ENCODE measurements around the gene SF3B1. TPM values are rescaled to one million over a fixed set of nuclear protein-coding genes. Genes with fewer than 3 reads are reported as not detected.

The SF3B1 gene
- total RNA-seq, 5 donors from 2014 or later (not counting 1 experiment from before 2014, with no cell fraction given), result 468 to 579 (median 497) TPM

DNA sequence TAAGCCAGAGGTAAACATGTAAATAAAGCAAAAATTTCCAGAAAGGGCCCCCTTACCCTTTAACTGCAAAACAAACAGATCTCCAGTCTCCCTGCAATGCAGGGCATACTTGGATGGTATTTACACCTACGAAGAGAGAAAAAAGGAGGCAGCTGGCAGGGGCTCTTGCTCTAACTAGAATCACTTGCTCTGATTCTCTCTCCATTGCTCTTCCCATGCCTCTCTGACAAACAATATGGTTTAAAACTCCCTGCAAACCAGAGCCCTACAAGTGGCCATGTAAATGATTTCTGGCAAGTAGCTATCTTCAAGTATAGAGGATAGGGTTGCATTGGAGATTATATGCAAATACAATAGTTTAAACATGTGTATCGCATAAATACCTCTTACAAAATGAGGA is 35.9 kb downstream of the SF3B1 start:
- POLR2A ChIA-PET, result interaction anchor here in 1 of 2 donors (0.6 to 0.7 kb wide), 3 partner anchors 71 to 369 kb away, joined by 3 read pairs; no protein-coding TSS in a partner anchor
- Histone ChIP-seq H3K36me3 (ENCODE audit: control insufficient read depth in 2 of 2, extremely low read depth in 1 of 2, insufficient read depth in 1 of 2, low read length in 1 of 2) (peaks cover 14 to 98% of the 10 kb centered on the region in 2 donors), H3K4me1 (ENCODE audit: control insufficient read depth in 1 of 2, extremely low read depth in 1 of 2, insufficient read depth in 2 of 2, low read length in 2 of 2) (no peaks in the 10 kb centered on the region), H3K27me3 (replicated peaks in 1 of 2; ENCODE audit: control insufficient read depth in 2 of 2, extremely low read depth in 1 of 2, insufficient read depth in 2 of 2, low read length in 1 of 2) (no peaks in the 10 kb centered on the region), H3K9me3 (no peaks in the 10 kb centered on the region), H3K27ac (ENCODE audit: low read length) (no peak overlapping the region), H3K4me3 (ENCODE audit: control insufficient read depth in 1 of 2, extremely low read depth in 1 of 2, low read length in 1 of 2) (no peak overlapping the region)
- ATAC-seq (replicated peaks in 1 of 4), result no peak
- peaks cover 74% of the 10 kb centered on the region for H3K36me3 Mint-ChIP-seq
- H3K9me3 Mint-ChIP-seq, result no peaks in the 10 kb centered on the region
- WGBS (ENCODE audit: insufficient coverage), result no CpG with 5 or more reads among the region's 2 CpGs
- H3K4me1 Mint-ChIP-seq, result peaks cover 0 to 1% (median 0%) of the 10 kb centered on the region in 3 donors
- DNase-seq, result no peak
- no peak overlapping the region for H3K27ac Mint-ChIP-seq
- CTCF ChIA-PET, result interaction anchor here in 1 of 2 donors (2.1 kb wide), 1 partner anchor 286 kb away, joined by 6 read pairs; no protein-coding TSS in a partner anchor
- H3K4me3 Mint-ChIP-seq, result no peak overlapping the region
- H3K27me3 Mint-ChIP-seq, result no peaks in the 10 kb centered on the region

DNA sequence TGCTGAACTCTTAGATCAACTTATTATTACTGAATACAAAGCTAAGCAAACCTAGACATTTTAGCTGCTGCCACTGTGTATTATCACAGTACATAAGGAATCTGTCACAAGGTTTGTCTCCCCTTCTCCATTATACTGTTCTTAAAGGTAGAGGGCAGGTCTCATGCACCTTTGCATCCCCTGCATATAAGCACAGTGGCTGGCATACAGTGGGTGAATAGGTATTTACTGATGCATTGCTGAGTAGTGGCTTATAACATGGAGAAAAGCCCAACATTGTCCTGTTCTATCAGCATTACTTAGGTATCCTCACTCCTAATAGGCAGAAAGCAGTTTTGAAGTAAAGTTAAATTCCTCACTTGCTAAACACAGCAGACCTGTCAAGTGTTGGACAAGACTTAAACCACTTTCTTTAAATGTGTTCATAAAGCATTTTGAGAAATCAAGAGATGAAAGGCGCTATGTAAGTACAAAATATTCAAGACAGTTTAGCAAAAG is 43.6 kb downstream of the SF3B1 start:
- Mint-ChIP-seq H3K36me3 (peaks cover 29% of the 10 kb centered on the region), H3K9me3 (no peaks in the 10 kb centered on the region), H3K27me3 (no peaks in the 10 kb centered on the region), H3K27ac (peak overlapping the region in 1 of 2 donors; percentile 36), H3K4me1 (no peaks in the 10 kb centered on the region), H3K4me3 (no peak overlapping the region)
- CTCF ChIA-PET, result no interaction called here
- Histone ChIP-seq H3K4me3 (ENCODE audit: control insufficient read depth in 1 of 2, extremely low read depth in 1 of 2, low read length in 1 of 2) (no peak overlapping the region), H3K4me1 (ENCODE audit: control insufficient read depth in 1 of 2, extremely low read depth in 1 of 2, insufficient read depth in 2 of 2, low read length in 2 of 2) (no peaks in the 10 kb centered on the region), H3K9me3 (no peaks in the 10 kb centered on the region), H3K36me3 (ENCODE audit: control insufficient read depth in 2 of 2, extremely low read depth in 1 of 2, insufficient read depth in 1 of 2, low read length in 1 of 2) (peaks cover 13 to 49% of the 10 kb centered on the region in 2 donors), H3K27ac (ENCODE audit: low read length) (no peak overlapping the region), H3K27me3 (replicated peaks in 1 of 2; ENCODE audit: control insufficient read depth in 2 of 2, extremely low read depth in 1 of 2, insufficient read depth in 2 of 2, low read length in 1 of 2) (no peaks in the 10 kb centered on the region)
- POLR2A ChIA-PET, result interaction anchor here (0.5 to 0.7 kb wide), 4 partner anchors 10 to 199 kb away, joined by 3 to 8 read pairs (median 4); no protein-coding TSS in a partner anchor
- DNase-seq, result no peak
- peak in 1 of 4 experiments; percentile 6 for ATAC-seq (replicated peaks in 1 of 4)
- WGBS (ENCODE audit: insufficient coverage), result no CpG with 5 or more reads among the region's 1 CpG

GRCh38 chr2:197388866-197389587 is 45.8 kb downstream of the SF3B1 start:
- WGBS (ENCODE audit: insufficient coverage), result 96% methylated on average over 3 of the region's 5 CpGs
- Mint-ChIP-seq H3K9me3 (no peaks in the 10 kb centered on the region), H3K27ac (peak overlapping the region; percentile 2 to 19), H3K27me3 (no peaks in the 10 kb centered on the region), H3K4me3 (no peak overlapping the region), H3K4me1 (peaks cover 4 to 10% (median 7%) of the 10 kb centered on the region in 3 donors), H3K36me3 (peaks cover 13% of the 10 kb centered on the region)
- H3K27me3 ChIP-seq (replicated peaks in 1 of 2; ENCODE audit: control insufficient read depth in 2 of 2, extremely low read depth in 1 of 2, insufficient read depth in 2 of 2, low read length in 1 of 2), result no peaks in the 10 kb centered on the region
- no peaks in the 10 kb centered on the region for H3K4me1 ChIP-seq (ENCODE audit: control insufficient read depth in 1 of 2, extremely low read depth in 1 of 2, insufficient read depth in 2 of 2, low read length in 2 of 2)
- H3K4me3 ChIP-seq (ENCODE audit: control insufficient read depth in 1 of 2, extremely low read depth in 1 of 2, low read length in 1 of 2), result no peak overlapping the region
- POLR2A ChIA-PET, result no interaction called here
- DNase-seq, result no peak
- CTCF ChIA-PET, result interaction anchor here in 1 of 2 donors (0.9 kb wide), 1 partner anchor 261 kb away, joined by 3 read pairs; no protein-coding TSS in a partner anchor
- H3K9me3 ChIP-seq, result no peaks in the 10 kb centered on the region
- peaks cover 8 to 27% of the 10 kb centered on the region in 2 donors for H3K36me3 ChIP-seq (ENCODE audit: control insufficient read depth in 2 of 2, extremely low read depth in 1 of 2, insufficient read depth in 1 of 2, low read length in 1 of 2)
- ATAC-seq (replicated peaks in 1 of 4), result peak in 2 of 4 experiments; percentile 17 to 26
- no peak overlapping the region for H3K27ac ChIP-seq (ENCODE audit: low read length)

- ATAC-seq (replicated peaks in 1 of 4), result no peak
- H3K4me1 Mint-ChIP-seq, result peaks cover 7 to 17% (median 8%) of the 10 kb centered on the region in 3 donors
- ChIA-PET CTCF (interaction anchor here (0.5 to 1.5 kb wide), 3 partner anchors 12 to 274 kb away, joined by 3 to 6 read pairs (median 4); no protein-coding TSS in a partner anchor), POLR2A (interaction anchor here (0.5 to 0.6 kb wide), 2 partner anchors 11 to 15 kb away, joined by 4 read pairs; no protein-coding TSS in a partner anchor)
- H3K27ac Mint-ChIP-seq, result no peak overlapping the region
- no peak overlapping the region for H3K4me3 Mint-ChIP-seq
- Histone ChIP-seq H3K9me3 (no peaks in the 10 kb centered on the region), H3K4me3 (ENCODE audit: control insufficient read depth in 1 of 2, extremely low read depth in 1 of 2, low read length in 1 of 2) (no peak overlapping the region), H3K27ac (ENCODE audit: low read length) (no peak overlapping the region), H3K27me3 (replicated peaks in 1 of 2; ENCODE audit: control insufficient read depth in 2 of 2, extremely low read depth in 1 of 2, insufficient read depth in 2 of 2, low read length in 1 of 2) (no peaks in the 10 kb centered on the region), H3K36me3 (ENCODE audit: control insufficient read depth in 2 of 2, extremely low read depth in 1 of 2, insufficient read depth in 1 of 2, low read length in 1 of 2) (peaks cover 0 to 10% of the 10 kb centered on the region in 2 donors), H3K4me1 (ENCODE audit: control insufficient read depth in 1 of 2, extremely low read depth in 1 of 2, insufficient read depth in 2 of 2, low read length in 2 of 2) (no peaks in the 10 kb centered on the region)
- no peaks in the 10 kb centered on the region for H3K27me3 Mint-ChIP-seq
- H3K36me3 Mint-ChIP-seq, result peaks cover 9% of the 10 kb centered on the region
- no peaks in the 10 kb centered on the region for H3K9me3 Mint-ChIP-seq
- DNase-seq, result no peak
- WGBS (ENCODE audit: insufficient coverage), result no CpG with 5 or more reads among the region's 8 CpGs
Measured at GRCh38 chr2:197387179-197387578, 47.6 kb downstream of the SF3B1 start.

DNA sequence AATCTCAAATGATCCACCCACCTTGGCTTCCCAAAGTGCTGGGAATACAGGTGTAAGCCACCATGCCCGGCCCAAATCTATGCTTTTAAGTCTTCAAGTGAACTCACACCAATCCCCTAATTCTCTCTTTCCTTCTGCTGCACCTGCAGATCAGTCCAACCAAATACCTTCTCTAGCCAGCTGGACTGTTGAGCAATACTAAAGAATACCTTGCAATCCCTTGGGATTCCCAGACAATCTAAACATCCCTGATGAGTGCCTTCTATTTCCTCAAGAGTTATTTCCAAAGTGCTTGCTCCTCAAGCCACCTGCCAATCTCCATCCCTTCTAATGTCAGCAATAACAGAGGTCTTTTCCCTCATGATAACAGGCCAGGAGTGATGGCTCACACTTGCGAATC is 48.6 kb downstream of the SF3B1 start:
- H3K9me3 ChIP-seq, result no peaks in the 10 kb centered on the region
- WGBS (ENCODE audit: insufficient coverage), result 92% methylated on average over 1 of the region's 2 CpGs
- H3K27me3 ChIP-seq (replicated peaks in 1 of 2; ENCODE audit: control insufficient read depth in 2 of 2, extremely low read depth in 1 of 2, insufficient read depth in 2 of 2, low read length in 1 of 2), result no peaks in the 10 kb centered on the region
- peaks cover 7 to 17% (median 8%) of the 10 kb centered on the region in 3 donors for H3K4me1 Mint-ChIP-seq
- H3K36me3 ChIP-seq (ENCODE audit: control insufficient read depth in 2 of 2, extremely low read depth in 1 of 2, insufficient read depth in 1 of 2, low read length in 1 of 2), result peaks cover 0 to 2% of the 10 kb centered on the region in 2 donors
- H3K9me3 Mint-ChIP-seq, result no peaks in the 10 kb centered on the region
- ATAC-seq (replicated peaks in 1 of 4) (no peak), DNase-seq (no peak)
- H3K36me3 Mint-ChIP-seq, result peaks cover 1% of the 10 kb centered on the region
- no peaks in the 10 kb centered on the region for H3K27me3 Mint-ChIP-seq
- ChIA-PET POLR2A (no interaction called here), CTCF (interaction anchor here (0.6 to 1.5 kb wide), 2 partner anchors 145 to 273 kb away, joined by 3 to 6 read pairs; no protein-coding TSS in a partner anchor)
- no peak overlapping the region for H3K4me3 ChIP-seq (ENCODE audit: control insufficient read depth in 1 of 2, extremely low read depth in 1 of 2, low read length in 1 of 2)
- H3K4me1 ChIP-seq (ENCODE audit: control insufficient read depth in 1 of 2, extremely low read depth in 1 of 2, insufficient read depth in 2 of 2, low read length in 2 of 2), result no peaks in the 10 kb centered on the region
- H3K27ac Mint-ChIP-seq, result no peak overlapping the region
- no peak overlapping the region for H3K27ac ChIP-seq (ENCODE audit: low read length)
- H3K4me3 Mint-ChIP-seq, result no peak overlapping the region

- Mint-ChIP-seq H3K27me3 (no peaks in the 10 kb centered on the region), H3K9me3 (no peaks in the 10 kb centered on the region), H3K4me1 (peaks cover 7 to 17% (median 8%) of the 10 kb centered on the region in 3 donors), H3K4me3 (no peak overlapping the region), H3K36me3 (no peaks in the 10 kb centered on the region), H3K27ac (no peak overlapping the region)
- Histone ChIP-seq H3K4me1 (ENCODE audit: control insufficient read depth in 1 of 2, extremely low read depth in 1 of 2, insufficient read depth in 2 of 2, low read length in 2 of 2) (no peaks in the 10 kb centered on the region), H3K27ac (ENCODE audit: low read length) (no peak overlapping the region), H3K27me3 (replicated peaks in 1 of 2; ENCODE audit: control insufficient read depth in 2 of 2, extremely low read depth in 1 of 2, insufficient read depth in 2 of 2, low read length in 1 of 2) (peaks cover 0 to 1% of the 10 kb centered on the region in 2 experiments), H3K9me3 (no peaks in the 10 kb centered on the region), H3K4me3 (ENCODE audit: control insufficient read depth in 1 of 2, extremely low read depth in 1 of 2, low read length in 1 of 2) (no peak overlapping the region), H3K36me3 (ENCODE audit: control insufficient read depth in 2 of 2, extremely low read depth in 1 of 2, insufficient read depth in 1 of 2, low read length in 1 of 2) (no peaks in the 10 kb centered on the region)
- ChIA-PET POLR2A (no interaction called here), CTCF (interaction anchor here (0.5 to 2.0 kb wide), 7 partner anchors 18 to 353 kb away, joined by 3 to 12 read pairs (median 3); no protein-coding TSS in a partner anchor)
- no CpG with 5 or more reads among the region's 4 CpGs for WGBS (ENCODE audit: insufficient coverage)
- DNase-seq, result no peak
- peak in 1 of 4 experiments; percentile 28 for ATAC-seq (replicated peaks in 1 of 4)
Measured at GRCh38 chr2:197383825-197384224, 51.0 kb downstream of the SF3B1 start.
